Neural progenitor cell (in vitro differentiated cells): ENCODE measurements around the gene KPNB1. TPM values are rescaled to one million over a fixed set of nuclear protein-coding genes. Genes with fewer than 3 reads are reported as not detected.

Experiments
- DNase-seq: peaks from one replicate; pipeline ENCODE4 v3.0.0-alpha.2; 2016; ENCODE audit warnings: low spot score
- H2AFZ ChIP-seq: fragments of 200-600 bp; sonication (generic); replicated peaks from 2 replicates; pipeline ENCODE4 v1.6.1; 2016; ENCODE audit warnings: antibody characterized with exemption
- H3F3A ChIP-seq: fragments of 200-600 bp; sonication (generic); 2 replicates; pipeline ENCODE4 v1.6.1; 2016; ENCODE audit warnings: antibody characterized with exemption, low read depth
- H3K27ac ChIP-seq: fragments of 200-600 bp; sonication (generic); 2 replicates; pipeline ENCODE4 v1.5.1; 2016; ENCODE audit warnings: mild to moderate bottlenecking
- H3K27me3 ChIP-seq: fragments of 200-600 bp; sonication (generic); 2 replicates; pipeline ENCODE4 v1.6.1; 2016; ENCODE audit warnings: mild to moderate bottlenecking, moderate library complexity
- H3K36me3 ChIP-seq: fragments of 200-600 bp; sonication (generic); 2 replicates; pipeline ENCODE4 v1.5.1; 2016
- H3K4me1 ChIP-seq: fragments of 200-600 bp; sonication (generic); 2 replicates; pipeline ENCODE4 v1.6.1; 2016; ENCODE audit warnings: mixed run types
- H3K4me2 ChIP-seq: fragments of 200-600 bp; sonication (generic); 2 replicates; pipeline ENCODE4 v1.6.1; 2016
- H3K4me3 ChIP-seq: fragments of 200-600 bp; sonication (generic); 2 replicates; pipeline ENCODE4 v1.5.1; 2016
- H3K79me2 ChIP-seq: fragments of 200-600 bp; sonication (generic); 2 replicates; pipeline ENCODE4 v1.6.1; 2016; ENCODE audit warnings: low read depth
- H3K9ac ChIP-seq: fragments of 200-600 bp; sonication (generic); 2 replicates; pipeline ENCODE4 v1.6.1; 2016
- H3K9me3 ChIP-seq: fragments of 200-600 bp; sonication (generic); 2 replicates; pipeline ENCODE4 v1.5.1; 2016; ENCODE audit warnings: low read depth
- H4K20me1 ChIP-seq: fragments of 200-600 bp; sonication (generic); 2 replicates; pipeline ENCODE4 v1.6.1; 2016; ENCODE audit warnings: low read depth
- H3K27ac Mint-ChIP-seq: 3 replicates; pipeline ENCODE4 v1.8.0; 2021; ENCODE audit warnings: mixed read lengths
- H3K27me3 Mint-ChIP-seq: 2 replicates; pipeline ENCODE4 v1.8.0; 2022; ENCODE audit warnings: low read depth, mild to moderate bottlenecking, inconsistent platforms, moderate library complexity, mixed read lengths; ENCODE audit not compliant: insufficient read depth
- H3K36me3 Mint-ChIP-seq: 3 replicates; pipeline ENCODE4 v1.8.0; 2021; ENCODE audit warnings: mixed read lengths
- H3K4me1 Mint-ChIP-seq: 3 replicates; pipeline ENCODE4 v1.8.0; 2021; ENCODE audit warnings: mixed read lengths
- H3K4me3 Mint-ChIP-seq: 3 replicates; pipeline ENCODE4 v1.8.0; 2021; ENCODE audit warnings: mild to moderate bottlenecking, moderate library complexity, mixed read lengths
- H3K9me3 Mint-ChIP-seq: 3 replicates; pipeline ENCODE4 v1.8.0; 2020; ENCODE audit warnings: mixed read lengths
- EZH2 ChIP-seq: fragments of 200-600 bp; sonication (generic); IDR thresholded peaks from 2 replicates; pipeline ENCODE4 v1.6.1; 2017; ENCODE audit warnings: antibody characterized with exemption, mild to moderate bottlenecking, moderate library complexity
- EZH2phosphoT487 ChIP-seq: fragments of 200-600 bp; sonication (generic); IDR thresholded peaks from 2 replicates; pipeline ENCODE4 v1.6.1; 2017; ENCODE audit warnings: antibody characterized with exemption
- total RNA-seq: library from RNA; depleted of rRNA; stranded (reverse); fragments of >200 nt; gene quantifications from 2 replicates; pipeline ENCODE4 v1.2.3, GENCODE V29; 2015; ENCODE audit warnings: low replicate concordance
- TF ChIP-seq, protein P1 (sequence below): fragments of 200-600 bp; sonication (generic); IDR thresholded peaks from 2 replicates; pipeline ENCODE4 v1.5.1; 2017; ENCODE audit warnings: antibody characterized with exemption, mild to moderate bottlenecking

Gene KPNB1
- total RNA-seq, 1 donor from 2014 or later = 543 TPM

DNA sequence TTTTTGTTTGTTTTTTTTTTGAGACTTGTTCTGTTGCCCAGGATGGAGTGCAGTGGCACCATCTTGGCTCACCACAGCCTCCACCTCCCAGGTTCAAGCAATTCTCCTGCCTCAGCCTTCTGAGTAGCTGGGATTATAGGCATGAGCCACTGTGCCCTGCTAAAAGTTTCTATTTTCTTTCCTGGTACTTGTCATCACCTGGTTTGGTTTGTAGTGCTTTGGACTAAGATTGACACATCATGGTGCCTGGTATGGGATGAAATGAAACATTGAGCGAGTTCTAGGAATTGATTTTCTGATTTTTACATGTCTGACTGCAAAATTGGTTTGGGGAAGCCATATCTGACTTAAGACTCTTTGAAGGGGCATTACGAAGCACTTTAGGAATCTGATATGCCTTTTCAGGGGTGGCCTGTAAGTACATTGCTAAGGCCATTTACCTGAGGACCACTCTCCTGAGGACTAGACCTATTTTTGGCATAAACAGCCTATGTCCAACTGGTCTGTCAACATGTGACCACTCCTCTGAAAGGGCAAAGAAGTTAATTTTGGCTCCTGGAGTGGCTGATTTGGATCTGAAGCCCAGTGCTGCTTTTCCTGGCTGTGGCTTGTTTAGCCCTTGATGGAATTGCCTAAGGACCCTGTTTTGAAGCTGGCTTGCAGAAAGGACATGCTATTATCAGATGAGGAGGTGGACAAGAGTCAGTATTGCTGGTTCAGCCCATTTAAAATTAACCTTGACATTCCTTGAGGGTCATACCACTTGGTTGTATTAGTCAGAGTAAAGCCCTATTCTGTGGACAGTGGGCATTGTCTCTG, 25.9 kb downstream of the KPNB1 start:
- Histone ChIP-seq H3K9me3 (no peaks in the 10 kb centered on the region), H2AFZ (no peak overlapping the region), H3K9ac (no peak overlapping the region), H4K20me1 (peaks cover 46% of the 10 kb centered on the region), H3K27me3 (no peaks in the 10 kb centered on the region), H3K4me1 (no peaks in the 10 kb centered on the region), H3K27ac (no peak overlapping the region), H3K36me3 (peaks cover 57% of the 10 kb centered on the region), H3K79me2 (peaks cover 13% of the 10 kb centered on the region), H3K4me2 (no peak overlapping the region), H3F3A (peaks cover 76% of the 10 kb centered on the region), H3K4me3 (no peak overlapping the region)
- Mint-ChIP-seq H3K36me3 (peaks cover 65% of the 10 kb centered on the region), H3K4me3 (no peak overlapping the region), H3K4me1 (no peaks in the 10 kb centered on the region), H3K9me3 (no peaks in the 10 kb centered on the region), H3K27ac (no peak overlapping the region), H3K27me3 (no peaks in the 10 kb centered on the region)
- DNase-seq = no peak
- no peak for TF ChIP-seq EZH2phosphoT487
- TF ChIP-seq, protein P1, sequence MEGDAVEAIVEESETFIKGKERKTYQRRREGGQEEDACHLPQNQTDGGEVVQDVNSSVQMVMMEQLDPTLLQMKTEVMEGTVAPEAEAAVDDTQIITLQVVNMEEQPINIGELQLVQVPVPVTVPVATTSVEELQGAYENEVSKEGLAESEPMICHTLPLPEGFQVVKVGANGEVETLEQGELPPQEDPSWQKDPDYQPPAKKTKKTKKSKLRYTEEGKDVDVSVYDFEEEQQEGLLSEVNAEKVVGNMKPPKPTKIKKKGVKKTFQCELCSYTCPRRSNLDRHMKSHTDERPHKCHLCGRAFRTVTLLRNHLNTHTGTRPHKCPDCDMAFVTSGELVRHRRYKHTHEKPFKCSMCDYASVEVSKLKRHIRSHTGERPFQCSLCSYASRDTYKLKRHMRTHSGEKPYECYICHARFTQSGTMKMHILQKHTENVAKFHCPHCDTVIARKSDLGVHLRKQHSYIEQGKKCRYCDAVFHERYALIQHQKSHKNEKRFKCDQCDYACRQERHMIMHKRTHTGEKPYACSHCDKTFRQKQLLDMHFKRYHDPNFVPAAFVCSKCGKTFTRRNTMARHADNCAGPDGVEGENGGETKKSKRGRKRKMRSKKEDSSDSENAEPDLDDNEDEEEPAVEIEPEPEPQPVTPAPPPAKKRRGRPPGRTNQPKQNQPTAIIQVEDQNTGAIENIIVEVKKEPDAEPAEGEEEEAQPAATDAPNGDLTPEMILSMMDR = no peak
- TF ChIP-seq EZH2 = no peak

DNA sequence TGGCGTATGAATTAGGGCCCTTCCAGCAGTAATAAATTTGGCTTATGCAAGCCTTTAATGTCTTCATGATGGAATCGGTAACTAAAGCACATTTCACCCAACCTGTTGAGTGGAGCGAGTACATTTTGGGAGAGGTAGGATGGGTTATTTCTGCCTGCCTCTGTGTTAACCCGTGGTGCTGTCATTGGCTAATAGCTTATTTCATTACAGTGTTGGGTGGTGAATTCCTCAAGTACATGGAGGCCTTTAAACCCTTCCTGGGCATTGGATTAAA, 26.4 kb downstream of the KPNB1 start:
- H4K20me1 ChIP-seq = peaks cover 51% of the 10 kb centered on the region
- Mint-ChIP-seq H3K4me3 (no peak overlapping the region), H3K4me1 (no peaks in the 10 kb centered on the region), H3K9me3 (no peaks in the 10 kb centered on the region), H3K27me3 (no peaks in the 10 kb centered on the region), H3K27ac (no peak overlapping the region), H3K36me3 (peaks cover 64% of the 10 kb centered on the region)
- no peak overlapping the region for H3K4me2 ChIP-seq
- DNase-seq = no peak
- no peaks in the 10 kb centered on the region for H3K27me3 ChIP-seq
- H2AFZ ChIP-seq = no peak overlapping the region
- H3F3A ChIP-seq = peaks cover 74% of the 10 kb centered on the region
- H3K79me2 ChIP-seq = peaks cover 13% of the 10 kb centered on the region
- H3K27ac ChIP-seq = no peak overlapping the region
- peaks cover 55% of the 10 kb centered on the region for H3K36me3 ChIP-seq
- no peaks in the 10 kb centered on the region for H3K4me1 ChIP-seq
- no peaks in the 10 kb centered on the region for H3K9me3 ChIP-seq
- H3K9ac ChIP-seq = no peak overlapping the region
- TF ChIP-seq EZH2 (no peak), EZH2phosphoT487 (no peak)
- TF ChIP-seq, protein P1 = no peak
- H3K4me3 ChIP-seq = no peak overlapping the region

DNA sequence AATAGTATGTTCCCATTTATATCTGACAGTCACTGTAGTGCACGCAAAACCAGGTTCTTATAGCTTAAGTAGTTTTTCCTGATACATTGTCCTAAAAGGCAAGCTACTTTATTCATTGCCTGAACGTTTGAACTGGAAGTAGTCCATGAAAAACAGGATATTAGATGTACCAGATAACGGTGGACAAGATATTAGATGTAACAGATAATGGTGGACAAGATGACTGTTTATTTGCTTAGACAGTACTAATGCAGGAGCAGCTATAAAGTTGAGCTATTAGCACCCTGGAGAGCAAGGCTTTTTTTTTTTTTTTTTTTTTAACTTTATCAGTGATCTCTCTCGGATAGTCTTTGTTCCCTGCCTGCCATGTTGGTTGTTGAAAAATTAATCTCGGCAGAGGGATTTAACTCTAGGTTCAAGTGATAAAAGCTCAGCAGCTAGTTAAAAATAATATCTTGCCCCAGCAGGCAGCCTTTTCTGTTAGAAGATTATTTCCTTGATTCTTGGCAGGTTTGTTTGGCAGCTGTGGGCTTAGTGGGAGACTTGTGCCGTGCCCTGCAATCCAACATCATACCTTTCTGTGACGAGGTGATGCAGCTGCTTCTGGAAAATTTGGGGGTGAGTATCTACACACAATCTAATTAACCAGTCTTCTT, 26.9 kb downstream of the KPNB1 start:
- H3F3A ChIP-seq = peaks cover 76% of the 10 kb centered on the region
- no peak overlapping the region for H2AFZ ChIP-seq
- no peak for DNase-seq
- no peak overlapping the region for H3K4me3 Mint-ChIP-seq
- no peaks in the 10 kb centered on the region for H3K27me3 Mint-ChIP-seq
- no peaks in the 10 kb centered on the region for H3K9me3 ChIP-seq
- no peaks in the 10 kb centered on the region for H3K27me3 ChIP-seq
- no peaks in the 10 kb centered on the region for H3K4me1 ChIP-seq
- no peak overlapping the region for H3K27ac Mint-ChIP-seq
- H4K20me1 ChIP-seq = peaks cover 55% of the 10 kb centered on the region
- no peaks in the 10 kb centered on the region for H3K9me3 Mint-ChIP-seq
- H3K36me3 ChIP-seq = peaks cover 53% of the 10 kb centered on the region
- H3K27ac ChIP-seq = no peak overlapping the region
- no peak overlapping the region for H3K4me2 ChIP-seq
- no peaks in the 10 kb centered on the region for H3K4me1 Mint-ChIP-seq
- H3K4me3 ChIP-seq = no peak overlapping the region
- TF ChIP-seq EZH2phosphoT487 (no peak), EZH2 (no peak)
- TF ChIP-seq, protein P1 = no peak
- H3K9ac ChIP-seq = no peak overlapping the region
- peaks cover 62% of the 10 kb centered on the region for H3K36me3 Mint-ChIP-seq
- H3K79me2 ChIP-seq = peaks cover 13% of the 10 kb centered on the region
